Mesenchymal stem cell (in vitro differentiated cells and primary cell): Measurements from ENCODE around the gene YWHAH.

Experiments used
- DNase-seq: peaks from one replicate; pipeline ENCODE4 v3.0.0-alpha.2; 2013
- H2AFZ ChIP-seq: one replicate; pipeline ENCODE4 v1.6.1; 2013; ENCODE audit warnings: low read depth, mild to moderate bottlenecking, control low read depth, inconsistent platforms, low read length, moderate library complexity
- H2AK5ac ChIP-seq: 2 replicates; pipeline ENCODE4 v1.6.1; 2013; ENCODE audit warnings: low read length, moderate library complexity, mild to moderate bottlenecking, inconsistent platforms; ENCODE audit not compliant: severe bottlenecking
- H2BK120ac ChIP-seq: one replicate; pipeline ENCODE4 v1.6.1; 2013; ENCODE audit warnings: low read depth, mild to moderate bottlenecking, inconsistent platforms, low read length, moderate library complexity
- H2BK12ac ChIP-seq, 2 experiments: one replicate each; pipeline ENCODE4 v1.6.1; 2013; ENCODE audit warnings: inconsistent platforms in 2 of 2, low read length in 2 of 2, mild to moderate bottlenecking in 2 of 2, moderate library complexity in 2 of 2, control low read depth in 1 of 2
- H2BK15ac ChIP-seq: one replicate; pipeline ENCODE4 v1.6.1; 2013; ENCODE audit warnings: mild to moderate bottlenecking, low read depth, inconsistent platforms; ENCODE audit not compliant: poor library complexity, severe bottlenecking
- H2BK5ac ChIP-seq: 2 replicates; pipeline ENCODE4 v1.6.1; 2013; ENCODE audit warnings: low read depth, mild to moderate bottlenecking, low read length, control low read depth, inconsistent platforms; ENCODE audit not compliant: poor library complexity, severe bottlenecking
- H3K14ac ChIP-seq, 2 experiments: one replicate each; pipeline ENCODE4 v1.6.1; 2013; ENCODE audit warnings: inconsistent platforms in 2 of 2, low read length in 2 of 2, control low read depth in 1 of 2, mild to moderate bottlenecking in 1 of 2, moderate library complexity in 1 of 2
- H3K18ac ChIP-seq, 2 experiments: one replicate each; pipeline ENCODE4 v1.6.1; 2013; ENCODE audit warnings: inconsistent platforms in 2 of 2, low read length in 2 of 2, control low read depth in 1 of 2, low read depth in 1 of 2, mild to moderate bottlenecking in 1 of 2
- H3K23ac ChIP-seq, 2 experiments: one replicate each; pipeline ENCODE4 v1.6.1; 2013; ENCODE audit warnings: inconsistent platforms in 2 of 2, low read length in 2 of 2, mild to moderate bottlenecking in 2 of 2, moderate library complexity in 2 of 2, control low read depth in 1 of 2
- H3K27ac ChIP-seq: 2 replicates; pipeline ENCODE4 v1.5.1; 2013; ENCODE audit warnings: mild to moderate bottlenecking, moderate library complexity, low read length, control low read depth, inconsistent platforms; ENCODE audit not compliant: poor library complexity, severe bottlenecking
- H3K27me3 ChIP-seq, 2 experiments: 2 replicates each; pipeline versions ENCODE4 v1.6.1 to v1.7.0; 2013; ENCODE audit warnings: low read length in 2 of 2, mild to moderate bottlenecking in 2 of 2, moderate library complexity in 2 of 2, control low read depth in 1 of 2, inconsistent platforms in 1 of 2; ENCODE audit not compliant: control insufficient read depth in 1 of 2, insufficient read depth in 1 of 2
- H3K36me3 ChIP-seq, 2 experiments: 2 replicates each; pipeline versions ENCODE4 v1.6.1 to v1.7.0; 2013; ENCODE audit warnings: low read length in 2 of 2, control low read depth in 1 of 2, inconsistent platforms in 1 of 2, low read depth in 1 of 2, mild to moderate bottlenecking in 1 of 2; ENCODE audit not compliant: insufficient read depth in 2 of 2, control insufficient read depth in 1 of 2
- H3K4ac ChIP-seq, 2 experiments: one replicate each; pipeline ENCODE4 v1.6.1; 2013; ENCODE audit warnings: inconsistent platforms in 2 of 2, low read length in 2 of 2, mild to moderate bottlenecking in 2 of 2, moderate library complexity in 2 of 2, control low read depth in 1 of 2, low read depth in 1 of 2
- H3K4me1 ChIP-seq: 2 replicates; pipeline ENCODE4 v1.6.1; 2013; ENCODE audit warnings: low read depth, low read length, control low read depth; ENCODE audit not compliant: control insufficient read depth, insufficient read depth
- H3K4me2 ChIP-seq: 2 replicates; pipeline ENCODE4 v1.6.1; 2013; ENCODE audit warnings: low read length, mild to moderate bottlenecking, inconsistent platforms; ENCODE audit not compliant: poor library complexity, severe bottlenecking
- H3K4me3 ChIP-seq, 2 experiments: 2 replicates each; pipeline versions ENCODE4 v1.5.1 to v1.7.0; 2013; ENCODE audit warnings: low read length in 2 of 2, mild to moderate bottlenecking in 2 of 2, control low read depth in 1 of 2, low read depth in 1 of 2; ENCODE audit not compliant: insufficient read depth in 1 of 2
- H3K79me1 ChIP-seq: replicated peaks from 2 replicates; pipeline ENCODE4 v1.6.1; 2013; ENCODE audit warnings: mild to moderate bottlenecking, control low read depth, low read length, inconsistent platforms; ENCODE audit not compliant: poor library complexity, severe bottlenecking
- H3K9ac ChIP-seq: 2 replicates; pipeline ENCODE4 v1.7.0; 2013; ENCODE audit warnings: mild to moderate bottlenecking, low read length, moderate library complexity
- H3K9me3 ChIP-seq: 2 replicates; pipeline ENCODE4 v1.7.0; 2013; ENCODE audit warnings: mild to moderate bottlenecking, low read length; ENCODE audit not compliant: control insufficient read depth
- H4K8ac ChIP-seq: one replicate; pipeline ENCODE4 v1.6.1; 2013; ENCODE audit warnings: inconsistent platforms, mild to moderate bottlenecking, low read length, moderate library complexity
- H4K91ac ChIP-seq: one replicate; pipeline ENCODE4 v1.6.1; 2013; ENCODE audit warnings: mild to moderate bottlenecking, low read length, inconsistent platforms
- WGBS: methylation state at CpG from one replicate; pipeline ENCODE4 v1.1.7; 2013; ENCODE audit warnings: mixed read lengths; 5-methylcytosine and 5-hydroxymethylcytosine counted together

Gene YWHAH

GRCh38 chr22:31937341-31937740 is 7.0 kb upstream of the YWHAH start:
- Histone ChIP-seq H3K4ac (no peak overlapping the region), H3K4me2 (no peak overlapping the region), H3K23ac (no peak overlapping the region), H2BK120ac (no peak overlapping the region), H2BK5ac (no peak overlapping the region), H2AK5ac (no peak overlapping the region), H3K9ac (no peak overlapping the region), H3K9me3 (no peaks in the 10 kb centered on the region), H3K14ac (no peak overlapping the region), H4K91ac (no peak overlapping the region), H2BK12ac (no peak overlapping the region), H3K27me3 (peaks cover 0 to 7% of the 10 kb centered on the region in 2 experiments), H4K8ac (no peak overlapping the region), H3K4me3 (no peak overlapping the region), H2BK15ac (no peak overlapping the region), H3K18ac (no peak overlapping the region), H2AFZ (no peak overlapping the region), H3K36me3 (no peaks in the 10 kb centered on the region), H3K4me1 (no peaks in the 10 kb centered on the region), H3K27ac (no peak overlapping the region), H3K79me1 (no peaks in the 10 kb centered on the region)
- DNase-seq: no peak
- WGBS: 83% methylated on average over 3 of the region's 3 CpGs

GRCh38 chr22:31938296-31938695 is 6.0 kb upstream of the YWHAH start:
- Histone ChIP-seq H3K9ac (no peak overlapping the region), H3K4ac (no peak overlapping the region), H3K27me3 (peaks cover 0 to 7% of the 10 kb centered on the region in 2 experiments), H3K23ac (no peak overlapping the region), H2BK15ac (no peak overlapping the region), H2BK120ac (no peak overlapping the region), H3K36me3 (no peaks in the 10 kb centered on the region), H3K79me1 (no peaks in the 10 kb centered on the region), H3K14ac (no peak overlapping the region), H4K8ac (no peak overlapping the region), H3K4me3 (no peak overlapping the region), H3K27ac (no peak overlapping the region), H3K9me3 (no peaks in the 10 kb centered on the region), H3K4me2 (no peak overlapping the region), H2AK5ac (no peak overlapping the region), H3K4me1 (no peaks in the 10 kb centered on the region), H4K91ac (no peak overlapping the region), H3K18ac (no peak overlapping the region), H2AFZ (no peak overlapping the region), H2BK5ac (no peak overlapping the region), H2BK12ac (no peak overlapping the region)
- WGBS: 84% methylated on average over 8 of the region's 8 CpGs
- no peak for DNase-seq

GRCh38 chr22:31940506-31940905 is 3.8 kb upstream of the YWHAH start:
- Histone ChIP-seq H4K8ac (no peak overlapping the region), H3K23ac (no peak overlapping the region), H3K4me2 (no peak overlapping the region), H3K18ac (no peak overlapping the region), H3K9ac (no peak overlapping the region), H2BK120ac (no peak overlapping the region), H3K14ac (no peak overlapping the region), H3K79me1 (no peaks in the 10 kb centered on the region), H3K4me3 (no peak overlapping the region), H3K27ac (no peak overlapping the region), H2BK12ac (no peak overlapping the region), H4K91ac (no peak overlapping the region), H3K36me3 (no peaks in the 10 kb centered on the region), H2BK15ac (no peak overlapping the region), H3K9me3 (no peaks in the 10 kb centered on the region), H2AK5ac (no peak overlapping the region), H2BK5ac (no peak overlapping the region), H3K4ac (no peak overlapping the region), H2AFZ (no peak overlapping the region), H3K4me1 (peaks cover 5% of the 10 kb centered on the region), H3K27me3 (no peaks in the 10 kb centered on the region)
- WGBS: 94% methylated on average over 9 of the region's 9 CpGs
- no peak for DNase-seq

- no peak overlapping the region for H3K23ac ChIP-seq
- peaks cover 7% of the 10 kb centered on the region for H3K4me1 ChIP-seq
- H3K36me3 ChIP-seq: no peaks in the 10 kb centered on the region
- H2BK12ac ChIP-seq: no peak overlapping the region
- no peak overlapping the region for H2BK15ac ChIP-seq
- no peak overlapping the region for H3K4me3 ChIP-seq
- H2AK5ac ChIP-seq: no peak overlapping the region
- H3K27me3 ChIP-seq: no peaks in the 10 kb centered on the region
- no peak overlapping the region for H3K14ac ChIP-seq
- H3K27ac ChIP-seq: no peak overlapping the region
- no peak overlapping the region for H4K91ac ChIP-seq
- H3K4me2 ChIP-seq: no peak overlapping the region
- H3K79me1 ChIP-seq: no peaks in the 10 kb centered on the region
- no peak overlapping the region for H2BK5ac ChIP-seq
- no peaks in the 10 kb centered on the region for H3K9me3 ChIP-seq
- no peak overlapping the region for H3K9ac ChIP-seq
- H2BK120ac ChIP-seq: no peak overlapping the region
- WGBS: 97% methylated on average over 5 of the region's 5 CpGs
- H4K8ac ChIP-seq: no peak overlapping the region
- no peak overlapping the region for H2AFZ ChIP-seq
- no peak overlapping the region for H3K18ac ChIP-seq
- DNase-seq: no peak
- H3K4ac ChIP-seq: no peak overlapping the region
These were observed 2.2 kb upstream of the YWHAH start for GRCh38 chr22:31942091-31942490.
